HEK293T (cell line): ENCODE data around the gene SFI1.

ENCODE experiments used
- ARNT ChIP-seq: fragments of 450-650 bp; IDR thresholded peaks from 2 replicates; pipeline ENCODE4 v1.6.1; 2017; ENCODE audit warnings: mild to moderate bottlenecking
- BHLHE40 ChIP-seq: fragments of 450-650 bp; IDR thresholded peaks from 2 replicates; pipeline ENCODE4 v1.6.1; 2016; ENCODE audit warnings: mild to moderate bottlenecking, moderate library complexity, borderline replicate concordance
- ELF4 ChIP-seq: fragments of 450-650 bp; IDR thresholded peaks from 2 replicates; pipeline ENCODE4 v1.6.1; 2017; ENCODE audit warnings: antibody characterized with exemption
- FOXA1 ChIP-seq: fragments of 450-650 bp; IDR thresholded peaks from 2 replicates; pipeline ENCODE4 v1.6.1; 2016; ENCODE audit warnings: mild to moderate bottlenecking
- FOXK2 ChIP-seq: fragments of 450-650 bp; IDR thresholded peaks from 2 replicates; pipeline ENCODE4 v1.6.1; 2016; ENCODE audit warnings: mild to moderate bottlenecking
- FOXM1 ChIP-seq: fragments of 450-650 bp; IDR thresholded peaks from 2 replicates; pipeline ENCODE4 v1.6.1; 2017; ENCODE audit warnings: mild to moderate bottlenecking, borderline replicate concordance
- HDGF ChIP-seq: fragments of 450-650 bp; IDR thresholded peaks from 2 replicates; pipeline ENCODE4 v1.6.1; 2017; ENCODE audit warnings: antibody characterized with exemption, borderline replicate concordance
- L3MBTL2 ChIP-seq: fragments of 450-650 bp; conservative IDR thresholded peaks from 2 replicates; pipeline ENCODE4 v1.6.1; 2016; ENCODE audit warnings: mild to moderate bottlenecking
- LEF1 ChIP-seq: fragments of 450-650 bp; IDR thresholded peaks from 2 replicates; pipeline ENCODE4 v1.6.1; 2017; ENCODE audit warnings: mild to moderate bottlenecking, borderline replicate concordance
- PKNOX1 ChIP-seq: fragments of 450-650 bp; IDR thresholded peaks from 2 replicates; pipeline ENCODE4 v1.6.1; 2016
- SP1 ChIP-seq: fragments of 450-650 bp; IDR thresholded peaks from 2 replicates; pipeline ENCODE4 v1.6.1; 2017
- SUZ12 ChIP-seq: fragments of 450-650 bp; IDR thresholded peaks from 2 replicates; pipeline ENCODE4 v1.6.1; 2016; ENCODE audit warnings: mild to moderate bottlenecking
- TARDBP ChIP-seq: fragments of 450-650 bp; IDR thresholded peaks from 2 replicates; pipeline ENCODE4 v1.6.1; 2016
- ZNF384 ChIP-seq: fragments of 450-650 bp; IDR thresholded peaks from 2 replicates; pipeline ENCODE4 v1.6.1; 2016

- no peak for TF ChIP-seq PKNOX1
- no peak for TF ChIP-seq FOXK2
- TF ChIP-seq TARDBP, result no peak
- TF ChIP-seq SP1, result no peak
- TF ChIP-seq FOXM1, result no peak
- TF ChIP-seq ARNT, result no peak
- no peak for TF ChIP-seq SUZ12
- no peak for TF ChIP-seq L3MBTL2
- TF ChIP-seq FOXA1, result no peak
- no peak for TF ChIP-seq BHLHE40
- TF ChIP-seq ZNF384, result no peak
- TF ChIP-seq HDGF, result no peak
- no peak for TF ChIP-seq LEF1
- no peak for TF ChIP-seq ELF4
Measured at GRCh38 chr22:31621507-31622124, 125.3 kb downstream of the SFI1 start.
